ENCODE results near the gene DZIP3. TPM values are rescaled to one million over a fixed set of nuclear protein-coding genes. Genes with fewer than 3 reads are reported as not detected.

DZIP3 gene
- total and polyA plus RNA-seq, 2 of the 13 experiments (the other 11 are each of a cell fraction or from before 2014, with no cell fraction given): 11.3 to 17.3 TPM

DNA sequence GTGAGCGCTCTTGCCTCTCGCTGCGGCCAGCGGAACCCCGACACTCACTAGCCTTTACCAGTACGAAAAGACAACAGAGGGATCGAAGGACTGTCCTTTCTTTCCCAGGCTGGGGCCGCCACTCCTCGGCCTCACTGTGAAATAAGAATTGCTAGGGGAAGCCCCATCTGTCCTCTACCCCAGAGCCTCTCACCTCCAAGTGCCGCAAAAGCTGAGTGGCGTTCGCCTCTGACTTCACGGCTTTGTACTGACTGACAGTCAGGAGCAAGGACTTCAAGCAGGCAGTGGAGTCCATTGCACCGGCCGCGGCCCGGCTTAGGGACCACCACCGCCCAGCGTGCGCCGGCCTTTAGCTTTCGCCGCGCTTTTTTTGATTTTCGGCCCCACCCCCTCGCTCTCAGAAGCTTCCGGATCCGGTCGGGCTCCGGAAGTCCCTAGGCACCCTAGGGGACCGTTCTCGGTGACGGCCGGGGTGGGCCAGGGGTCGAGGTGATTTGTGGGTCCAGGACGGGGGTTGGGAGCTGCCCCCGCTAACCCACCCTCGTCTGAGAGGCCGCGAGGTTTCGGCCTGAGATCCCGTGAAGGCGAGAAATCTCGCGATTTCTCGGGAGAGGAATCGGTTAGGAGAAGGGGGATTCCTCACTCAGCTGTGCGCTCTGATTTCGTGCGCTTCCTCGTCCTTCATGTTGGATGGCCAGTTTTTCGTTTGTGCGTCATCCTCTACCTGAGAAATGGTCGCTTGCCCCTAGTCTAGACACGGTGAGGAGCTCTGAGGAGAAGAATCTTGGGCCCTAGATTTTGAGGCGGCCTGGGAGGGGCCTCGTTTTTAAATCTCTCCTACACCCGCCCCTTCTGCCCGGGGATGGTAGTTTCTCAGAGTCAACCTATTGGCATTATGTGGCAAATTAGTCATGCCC, at the start of gene DZIP3, which contains the start of gene CIP2A (continued):
- TF ChIP-seq TFDP2 (CRISPR knock-in tag; IDR thresholded peaks at IDR 0.05) (peak; percentile 98), KLF13 (CRISPR knock-in tag; IDR thresholded peaks at IDR 0.05) (no peak), KMT2B (CRISPR knock-in tag; IDR thresholded peaks at IDR 0.05) (peak; percentile 95), TBL1XR1 (IDR thresholded peaks at IDR 0.05; ENCODE audit: borderline replicate concordance, low read length, partially characterized antibody) (peak; percentile 28), ZNF124 (CRISPR knock-in tag; IDR thresholded peaks at IDR 0.05) (0 out of 2 replicates have a peak, but pooled peaks have one; percentile 50), SNRNP70 (IDR thresholded peaks at IDR 0.05; ENCODE audit: low read depth, low read length) (no peak), CHD4 (IDR thresholded peaks at IDR 0.05; ENCODE audit: borderline replicate concordance, low read length) (0 out of 2 replicates have a peak, but pooled peaks have one; percentile 19), ZNF550 (CRISPR knock-in tag; IDR thresholded peaks at IDR 0.05; ENCODE audit: borderline replicate concordance) (no peak; the same call in 1 of the 2 replicates), ZNF577 (CRISPR knock-in tag; IDR thresholded peaks at IDR 0.05; ENCODE audit: borderline replicate concordance, low read depth) (no peak), SPEN (CRISPR knock-in tag; IDR thresholded peaks at IDR 0.05; ENCODE audit: low read depth) (peak; percentile 86), ZMYM3 (CRISPR knock-in tag; IDR thresholded peaks at IDR 0.05) (no peak), ZNF24 (IDR thresholded peaks at IDR 0.05) (no peak), KLF16 (CRISPR knock-in tag; IDR thresholded peaks at IDR 0.05) (peak in 1 of 2 experiments; percentile 58; a peak in 1 of 4 replicates), ZNF761 (CRISPR knock-in tag; conservative IDR thresholded peaks at IDR 0.05) (peak; percentile 66; the same call in 1 of the 2 replicates), ZNF552 (CRISPR knock-in tag; IDR thresholded peaks at IDR 0.05; ENCODE audit: borderline replicate concordance) (no peak), HNRNPH1 (optimal IDR thresholded peaks at IDR 0.05; ENCODE audit: low read depth, low read length) (no peak), ZNF629 (CRISPR knock-in tag; conservative IDR thresholded peaks at IDR 0.05) (no peak), TEF (CRISPR knock-in tag; IDR thresholded peaks at IDR 0.05) (peak; percentile 49; the same call in 1 of the 2 replicates), ZNF547 (CRISPR knock-in tag; IDR thresholded peaks at IDR 0.05) (no peak), MYNN (CRISPR knock-in tag; IDR thresholded peaks at IDR 0.05; ENCODE audit: low read depth) (no peak), FOSL1 (CRISPR knock-in tag; IDR thresholded peaks at IDR 0.05; ENCODE audit: borderline replicate concordance) (no peak; the same call in 1 of the 2 replicates), ZNF749 (CRISPR knock-in tag; IDR thresholded peaks at IDR 0.05; ENCODE audit: borderline replicate concordance) (no peak)
- TF ChIP-seq, protein P1, sequence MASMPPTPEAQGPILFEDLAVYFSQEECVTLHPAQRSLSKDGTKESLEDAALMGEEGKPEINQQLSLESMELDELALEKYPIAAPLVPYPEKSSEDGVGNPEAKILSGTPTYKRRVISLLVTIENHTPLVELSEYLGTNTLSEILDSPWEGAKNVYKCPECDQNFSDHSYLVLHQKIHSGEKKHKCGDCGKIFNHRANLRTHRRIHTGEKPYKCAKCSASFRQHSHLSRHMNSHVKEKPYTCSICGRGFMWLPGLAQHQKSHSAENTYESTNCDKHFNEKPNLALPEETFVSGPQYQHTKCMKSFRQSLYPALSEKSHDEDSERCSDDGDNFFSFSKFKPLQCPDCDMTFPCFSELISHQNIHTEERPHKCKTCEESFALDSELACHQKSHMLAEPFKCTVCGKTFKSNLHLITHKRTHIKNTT (CRISPR knock-in tag; IDR thresholded peaks at IDR 0.05): no peak
- TF ChIP-seq, protein P2, sequence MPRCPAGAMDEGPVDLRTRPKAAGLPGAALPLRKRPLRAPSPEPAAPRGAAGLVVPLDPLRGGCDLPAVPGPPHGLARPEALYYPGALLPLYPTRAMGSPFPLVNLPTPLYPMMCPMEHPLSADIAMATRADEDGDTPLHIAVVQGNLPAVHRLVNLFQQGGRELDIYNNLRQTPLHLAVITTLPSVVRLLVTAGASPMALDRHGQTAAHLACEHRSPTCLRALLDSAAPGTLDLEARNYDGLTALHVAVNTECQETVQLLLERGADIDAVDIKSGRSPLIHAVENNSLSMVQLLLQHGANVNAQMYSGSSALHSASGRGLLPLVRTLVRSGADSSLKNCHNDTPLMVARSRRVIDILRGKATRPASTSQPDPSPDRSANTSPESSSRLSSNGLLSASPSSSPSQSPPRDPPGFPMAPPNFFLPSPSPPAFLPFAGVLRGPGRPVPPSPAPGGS (CRISPR knock-in tag; IDR thresholded peaks at IDR 0.05): 0 out of 2 replicates have a peak, but pooled peaks have one; percentile 28
- TF ChIP-seq, protein P3, sequence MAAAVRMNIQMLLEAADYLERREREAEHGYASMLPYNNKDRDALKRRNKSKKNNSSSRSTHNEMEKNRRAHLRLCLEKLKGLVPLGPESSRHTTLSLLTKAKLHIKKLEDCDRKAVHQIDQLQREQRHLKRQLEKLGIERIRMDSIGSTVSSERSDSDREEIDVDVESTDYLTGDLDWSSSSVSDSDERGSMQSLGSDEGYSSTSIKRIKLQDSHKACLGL (CRISPR knock-in tag; IDR thresholded peaks at IDR 0.05): peak; percentile 97; the same call in 1 of the 2 replicates
